Ovary (tissue), 9 donors: ENCODE measurements around the gene SRP68. TPM values are rescaled to one million over a fixed set of nuclear protein-coding genes. Genes with fewer than 3 reads are reported as not detected.
A peak's percentile ranks its signal among the peaks of the same experiment; 100 is the strongest.

ENCODE experiments used
- DNase-seq, 5 donors: peaks; one replicate each; pipeline ENCODE4 v3.0.0-alpha.2; 2019 to 2020
- H3K27ac ChIP-seq, 2 donors: fragments of 200-600 bp; one replicate each; pipeline versions ENCODE4 v1.5.1 to v1.8.0; 2019 to 2022
- H3K27me3 ChIP-seq: fragments of 200-600 bp; one replicate; pipeline ENCODE4 v1.8.0; 2022
- H3K36me3 ChIP-seq: fragments of 200-600 bp; sonication (generic); one replicate; pipeline ENCODE4 v1.5.1; 2019
- H3K4me1 ChIP-seq: one replicate; pipeline ENCODE4 v1.8.1; 2013; ENCODE audit warnings: mild to moderate bottlenecking, moderate library complexity; ENCODE audit not compliant: insufficient read depth
- H3K4me3 ChIP-seq: fragments of 200-600 bp; sonication (generic); one replicate; pipeline ENCODE4 v1.5.1; 2017
- H3K9me3 ChIP-seq, 2 donors: fragments of 200-600 bp in 1 of 2; sonication (generic) in 1 of 2; one replicate each; pipeline versions ENCODE4 v1.5.1 to v1.8.1; 2013 to 2019; ENCODE audit warnings: mild to moderate bottlenecking in 1 of 2, moderate library complexity in 1 of 2
- EP300 ChIP-seq: sonication (generic); formaldehyde crosslinking; IDR thresholded peaks from one replicate; pipeline ENCODE4 v1.6.1; 2017; ENCODE audit warnings: antibody characterized with exemption
- POLR2A ChIP-seq: fragments of 450-650 bp; IDR thresholded peaks from one replicate; pipeline ENCODE4 v1.6.1; 2017; ENCODE audit warnings: antibody characterized with exemption, mild to moderate bottlenecking, moderate library complexity
- WGBS, 3 donors: extraction: QIAGEN DNeasy Blood & Tissue Kit in 1 of 3; methylation state at CpG; one replicate each; pipeline versions ENCODE4 v1.1.5 to v1.1.7; 2013 to 2017; 5-methylcytosine and 5-hydroxymethylcytosine counted together
- intact Hi-C, 4 donors: fragments of 100-400 bp; cut with DNase I; formaldehyde crosslinking; loops; one replicate each; pipeline versions ENCODE4 v1.11.0 to v1.15.1; 2022 to 2023
- polyA plus RNA-seq, 2 donors: library from polyadenylated mRNA; stranded (reverse); fragments of 200-250 nt in 1 of 2; fragments of 350-450 nt in 1 of 2; fragmentation: Illumina TruSeq in 1 of 2; extraction: RNeasy Lipid Tissue Mini Kit (QIAGEN cat#74804) in 1 of 2; gene quantifications; one replicate each; pipeline ENCODE4 v1.2.3, GENCODE V29; 2013 to 2014
- total RNA-seq, 7 donors: library from RNA; depleted of rRNA in 2 of 7; stranded (reverse); fragments of >200 nt in 2 of 7; fragmentation: NEBNext Ultra II Directional in 3 of 7; extraction: Animal tissue kit (Norgen Biotek cat#: 25700) in 3 of 7; gene quantifications; one replicate each; pipeline versions ENCODE4 v1.1.0 to v1.2.4, GENCODE V29; 2016 to 2023
- TF ChIP-seq, protein P1 (sequence below), 3 donors: fragments of 450-650 bp in 2 of 3; fragments of 200-600 bp in 1 of 3; IDR thresholded peaks; one replicate each; pipeline versions ENCODE4 v1.5.1 to v1.8.0; 2016 to 2022; ENCODE audit warnings: antibody characterized with exemption in 3 of 3, mild to moderate bottlenecking in 1 of 3
- donor health status: DM: no; HTN: no; CAD: no; lungs with moderate emphysema.
- donor health status: DM: no; HTN: no; CAD: no.
- donor health status: Bipolar disorder and iron deficiency.
- donor health status: DM: yes; HTN: yes; CAD: no.
- donor health status: DM: no; HTN: no; CAD: no.
- donor health status: DM: yes; HTN: yes; CAD: no.

Gene SRP68
- total and polyA plus RNA-seq, 9 donors: 33.0 to 101 (median 70.9) TPM

DNA sequence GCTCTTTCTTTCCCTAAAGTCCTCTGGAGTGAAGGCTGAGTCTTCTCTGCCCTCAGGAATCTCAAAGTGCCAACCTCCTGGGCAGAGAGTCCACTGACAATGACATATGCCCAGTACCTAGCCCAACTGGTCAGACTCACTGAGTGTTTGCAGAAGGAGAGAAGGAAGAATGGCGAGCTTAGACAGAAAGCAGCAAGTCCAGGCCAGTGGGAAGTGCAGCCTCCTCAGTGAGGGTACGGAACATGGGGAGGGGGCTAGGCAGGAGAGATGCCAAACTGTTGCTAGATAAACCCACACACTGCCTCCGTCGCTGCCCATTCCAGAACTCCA is 30.6 kb upstream of the SRP68 start:
- no peak for TF ChIP-seq POLR2A
- TF ChIP-seq, protein P1, sequence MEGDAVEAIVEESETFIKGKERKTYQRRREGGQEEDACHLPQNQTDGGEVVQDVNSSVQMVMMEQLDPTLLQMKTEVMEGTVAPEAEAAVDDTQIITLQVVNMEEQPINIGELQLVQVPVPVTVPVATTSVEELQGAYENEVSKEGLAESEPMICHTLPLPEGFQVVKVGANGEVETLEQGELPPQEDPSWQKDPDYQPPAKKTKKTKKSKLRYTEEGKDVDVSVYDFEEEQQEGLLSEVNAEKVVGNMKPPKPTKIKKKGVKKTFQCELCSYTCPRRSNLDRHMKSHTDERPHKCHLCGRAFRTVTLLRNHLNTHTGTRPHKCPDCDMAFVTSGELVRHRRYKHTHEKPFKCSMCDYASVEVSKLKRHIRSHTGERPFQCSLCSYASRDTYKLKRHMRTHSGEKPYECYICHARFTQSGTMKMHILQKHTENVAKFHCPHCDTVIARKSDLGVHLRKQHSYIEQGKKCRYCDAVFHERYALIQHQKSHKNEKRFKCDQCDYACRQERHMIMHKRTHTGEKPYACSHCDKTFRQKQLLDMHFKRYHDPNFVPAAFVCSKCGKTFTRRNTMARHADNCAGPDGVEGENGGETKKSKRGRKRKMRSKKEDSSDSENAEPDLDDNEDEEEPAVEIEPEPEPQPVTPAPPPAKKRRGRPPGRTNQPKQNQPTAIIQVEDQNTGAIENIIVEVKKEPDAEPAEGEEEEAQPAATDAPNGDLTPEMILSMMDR (IDR thresholded peaks at IDR 0.05): no peak
- TF ChIP-seq EP300: no peak
- no peaks in the 10 kb centered on the region for H3K36me3 ChIP-seq
- no peaks in the 10 kb centered on the region for H3K27me3 ChIP-seq
- DNase-seq: no peak
- H3K4me3 ChIP-seq: peak overlapping the region; percentile 75
- H3K9me3 ChIP-seq: no peaks in the 10 kb centered on the region
- peak overlapping the region in 1 of 2 donors; percentile 43 for H3K27ac ChIP-seq
- H3K4me1 ChIP-seq: peaks cover 13% of the 10 kb centered on the region
- intact Hi-C loops: loop anchor here in 1 of 4 donors (5.0 kb wide), 1 partner anchor 91 kb away; no protein-coding TSS in a partner anchor
- 0 to 4% (median 0%) methylated on average over 4 of the region's 4 CpGs for WGBS, 3 donors

DNA sequence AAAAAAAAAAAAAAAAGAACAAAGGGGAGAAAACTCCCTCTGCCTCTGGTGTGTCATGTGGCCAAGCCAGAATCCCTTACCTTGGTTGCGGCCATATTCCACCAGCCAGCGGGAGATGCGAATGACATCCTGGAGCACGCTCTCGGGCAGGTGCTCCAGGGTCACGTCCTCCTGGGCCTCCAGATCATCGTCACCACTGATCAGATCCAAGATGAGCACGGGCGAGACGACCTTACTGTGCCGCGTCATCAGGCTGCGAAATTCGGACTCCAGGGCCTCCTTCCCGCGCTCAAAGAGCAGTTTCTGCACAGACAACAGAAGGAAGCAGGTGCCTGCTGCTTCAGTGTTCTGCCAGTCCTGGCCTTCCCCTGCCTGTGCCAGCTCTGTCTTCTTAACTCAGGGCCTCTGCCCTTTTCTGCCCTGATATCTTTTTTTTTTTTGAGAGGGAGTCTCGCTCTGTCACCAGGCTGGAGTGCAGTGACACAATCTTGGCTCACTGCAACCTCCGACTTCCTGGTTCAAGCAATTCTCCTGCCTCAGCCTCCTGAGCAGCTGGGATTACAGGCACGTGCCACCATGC is 25.5 kb upstream of the SRP68 start:
- Histone ChIP-seq H3K4me1 (peaks cover 6% of the 10 kb centered on the region), H3K4me3 (no peak overlapping the region), H3K36me3 (no peaks in the 10 kb centered on the region), H3K27ac (no peak overlapping the region), H3K9me3 (no peaks in the 10 kb centered on the region), H3K27me3 (no peaks in the 10 kb centered on the region)
- DNase-seq: no peak
- intact Hi-C loops: no loop called here
- TF ChIP-seq POLR2A (no peak), EP300 (no peak)
- TF ChIP-seq, protein P1 (IDR thresholded peaks at IDR 0.05): no peak
- 90 to 91% (median 90%) methylated on average over 19 of the region's 19 CpGs for WGBS, 3 donors

DNA sequence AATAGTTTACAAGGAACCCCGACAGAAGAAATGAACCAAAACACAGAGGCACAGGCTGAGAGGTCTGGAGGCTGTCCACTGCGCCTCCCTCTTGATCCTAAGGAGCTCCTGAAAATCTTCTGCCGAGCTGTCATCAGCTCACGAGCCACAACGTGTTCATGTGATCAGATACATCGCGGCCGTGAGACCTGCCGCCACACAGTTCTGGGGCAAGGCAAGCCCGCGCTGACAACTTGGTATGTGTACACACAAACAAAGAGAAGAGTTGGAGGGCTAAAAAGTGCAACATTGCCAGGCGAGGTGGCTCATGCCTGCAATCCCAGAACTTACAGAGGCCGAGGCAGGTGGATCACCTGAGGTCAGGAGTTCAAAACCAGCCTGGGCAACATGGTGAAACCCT is 23.6 kb upstream of the SRP68 start:
- TF ChIP-seq, protein P1 (IDR thresholded peaks at IDR 0.05): no peak
- TF ChIP-seq POLR2A: no peak
- no peaks in the 10 kb centered on the region for H3K27me3 ChIP-seq
- no peaks in the 10 kb centered on the region for H3K36me3 ChIP-seq
- no peak for DNase-seq
- no peak overlapping the region for H3K27ac ChIP-seq
- intact Hi-C loops: no loop called here
- WGBS, 3 donors: 76 to 86% (median 83%) methylated on average over 13 of the region's 13 CpGs
- no peak overlapping the region for H3K4me3 ChIP-seq
- no peaks in the 10 kb centered on the region for H3K4me1 ChIP-seq
- H3K9me3 ChIP-seq: no peaks in the 10 kb centered on the region

DNA sequence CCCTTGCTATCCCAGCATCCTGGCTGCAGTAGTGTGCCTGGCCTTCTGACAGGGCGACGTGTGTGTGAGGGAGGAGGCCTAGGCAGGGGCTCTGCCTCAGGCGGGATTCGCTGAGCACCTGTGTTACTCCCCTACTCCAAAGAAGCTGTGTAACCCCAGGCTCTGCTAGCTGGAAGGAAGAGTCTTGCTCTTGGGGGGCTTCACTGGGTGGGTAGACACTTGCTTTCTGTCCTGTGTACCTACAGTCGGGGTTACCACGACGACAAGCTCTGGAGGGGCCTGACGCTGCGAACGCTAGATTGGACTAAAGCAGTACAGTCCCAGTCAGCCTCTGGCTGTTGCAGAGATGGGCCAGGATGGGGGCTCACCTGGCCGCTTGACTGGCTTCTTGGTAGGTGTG is 21.7 kb upstream of the SRP68 start:
- 83 to 84% (median 84%) methylated on average over 11 of the region's 11 CpGs for WGBS, 3 donors
- intact Hi-C loops: no loop called here
- Histone ChIP-seq H3K9me3 (no peaks in the 10 kb centered on the region), H3K27me3 (no peaks in the 10 kb centered on the region), H3K4me1 (no peaks in the 10 kb centered on the region), H3K27ac (no peak overlapping the region), H3K36me3 (no peaks in the 10 kb centered on the region), H3K4me3 (no peak overlapping the region)
- no peak for DNase-seq
- TF ChIP-seq, protein P1 (IDR thresholded peaks at IDR 0.05): no peak
- TF ChIP-seq POLR2A (no peak), EP300 (no peak)
